WTC11 (cell line): ENCODE data around the gene TFF2.

Source experiments
- GABPB1 ChIP-seq: sonication (generic); formaldehyde crosslinking; IDR thresholded peaks from 2 replicates; pipeline ENCODE4 v1.8.1; 2023; ENCODE audit warnings: mild to moderate bottlenecking, missing genetic modification reagents
- KAT7 ChIP-seq: sonication (generic); formaldehyde crosslinking; IDR thresholded peaks from 2 replicates; pipeline ENCODE4 v1.8.1; 2023; ENCODE audit warnings: missing genetic modification reagents, mild to moderate bottlenecking, borderline replicate concordance
- NFE2L1 ChIP-seq: sonication (generic); formaldehyde crosslinking; IDR thresholded peaks from 2 replicates; pipeline ENCODE4 v1.8.1; 2023; ENCODE audit warnings: missing genetic modification reagents
- SMAD4 ChIP-seq: sonication (generic); formaldehyde crosslinking; IDR thresholded peaks from 2 replicates; pipeline ENCODE4 v1.8.0; 2022; ENCODE audit warnings: mild to moderate bottlenecking, missing genetic modification reagents
- ZBTB21 ChIP-seq: sonication (generic); formaldehyde crosslinking; IDR thresholded peaks from 2 replicates; pipeline ENCODE4 v1.8.1; 2023; ENCODE audit warnings: mild to moderate bottlenecking, missing genetic modification reagents, borderline replicate concordance
- ZNF121 ChIP-seq: sonication (generic); formaldehyde crosslinking; IDR thresholded peaks from 2 replicates; pipeline ENCODE4 v1.8.0; 2023; ENCODE audit warnings: missing genetic modification reagents
- TF ChIP-seq, protein P1 (sequence below): fragments of 200-600 bp; IDR thresholded peaks from 2 replicates; pipeline ENCODE4 v1.8.0; 2022; ENCODE audit warnings: antibody characterized with exemption
- TF ChIP-seq, protein P2 (sequence below): sonication (generic); formaldehyde crosslinking; IDR thresholded peaks from 2 replicates; pipeline ENCODE4 v1.8.1; 2022; ENCODE audit warnings: low read depth, mild to moderate bottlenecking, moderate library complexity, missing genetic modification reagents, borderline replicate concordance
- TF ChIP-seq, protein P3 (sequence below): sonication (generic); formaldehyde crosslinking; IDR thresholded peaks from 2 replicates; pipeline ENCODE4 v1.8.0; 2022; ENCODE audit warnings: mild to moderate bottlenecking, missing genetic modification reagents
- TF ChIP-seq, protein P4 (sequence below): sonication (generic); formaldehyde crosslinking; conservative IDR thresholded peaks from 2 replicates; pipeline ENCODE4 v1.8.1; 2022; ENCODE audit warnings: mild to moderate bottlenecking, missing genetic modification reagents
- TF ChIP-seq, protein P5 (sequence below): sonication (generic); formaldehyde crosslinking; IDR thresholded peaks from 2 replicates; pipeline ENCODE4 v1.8.1; 2023; ENCODE audit warnings: mild to moderate bottlenecking, missing genetic modification reagents, moderate library complexity
- TF ChIP-seq, protein P6 (sequence below): sonication (generic); formaldehyde crosslinking; IDR thresholded peaks from 2 replicates; pipeline ENCODE4 v1.8.1; 2022; ENCODE audit warnings: low read depth, missing genetic modification reagents, borderline replicate concordance
- TF ChIP-seq, protein P7 (sequence below): fragments of 250-450 bp; sonication (Bioruptor Pico); IDR thresholded peaks from 2 replicates; pipeline ENCODE4 v1.9.0; 2021; ENCODE audit warnings: mild to moderate bottlenecking, borderline replicate concordance

DNA sequence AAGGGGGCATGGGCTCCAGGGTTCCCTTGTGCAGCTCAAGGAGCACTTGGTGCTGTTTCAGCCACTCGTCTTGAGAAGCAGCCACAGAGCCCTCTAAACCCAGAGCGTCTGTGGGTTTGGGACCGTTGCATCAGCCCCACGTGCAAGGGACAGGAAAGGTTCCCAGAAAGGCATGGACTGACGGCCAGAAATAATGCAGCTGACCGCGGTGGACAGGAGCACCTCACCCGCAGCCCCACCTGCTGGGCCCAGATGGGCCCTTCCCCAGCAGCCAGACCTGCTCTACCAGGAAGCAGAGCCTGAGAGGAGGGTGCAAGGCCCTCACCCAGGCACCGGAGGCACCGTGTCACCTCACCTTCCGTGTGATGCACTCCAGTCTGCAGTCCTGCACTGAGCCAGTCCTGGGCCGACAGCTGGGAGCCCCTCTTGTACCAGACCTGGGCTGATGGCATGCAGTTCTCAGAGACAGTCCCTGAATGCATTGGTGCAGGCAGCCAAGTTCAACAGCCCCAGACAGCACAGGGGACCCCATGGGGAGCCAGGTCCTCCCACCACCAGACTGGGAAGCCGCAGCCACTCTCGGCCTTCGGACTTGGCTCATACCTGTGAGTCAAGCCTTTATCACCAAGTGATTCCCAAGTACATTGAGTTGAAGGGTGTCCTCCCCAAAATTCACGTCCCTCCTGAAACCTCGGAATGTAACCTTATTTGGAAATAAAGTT is 30.8 kb downstream of the TFF2 start:
- TF ChIP-seq, protein P1, sequence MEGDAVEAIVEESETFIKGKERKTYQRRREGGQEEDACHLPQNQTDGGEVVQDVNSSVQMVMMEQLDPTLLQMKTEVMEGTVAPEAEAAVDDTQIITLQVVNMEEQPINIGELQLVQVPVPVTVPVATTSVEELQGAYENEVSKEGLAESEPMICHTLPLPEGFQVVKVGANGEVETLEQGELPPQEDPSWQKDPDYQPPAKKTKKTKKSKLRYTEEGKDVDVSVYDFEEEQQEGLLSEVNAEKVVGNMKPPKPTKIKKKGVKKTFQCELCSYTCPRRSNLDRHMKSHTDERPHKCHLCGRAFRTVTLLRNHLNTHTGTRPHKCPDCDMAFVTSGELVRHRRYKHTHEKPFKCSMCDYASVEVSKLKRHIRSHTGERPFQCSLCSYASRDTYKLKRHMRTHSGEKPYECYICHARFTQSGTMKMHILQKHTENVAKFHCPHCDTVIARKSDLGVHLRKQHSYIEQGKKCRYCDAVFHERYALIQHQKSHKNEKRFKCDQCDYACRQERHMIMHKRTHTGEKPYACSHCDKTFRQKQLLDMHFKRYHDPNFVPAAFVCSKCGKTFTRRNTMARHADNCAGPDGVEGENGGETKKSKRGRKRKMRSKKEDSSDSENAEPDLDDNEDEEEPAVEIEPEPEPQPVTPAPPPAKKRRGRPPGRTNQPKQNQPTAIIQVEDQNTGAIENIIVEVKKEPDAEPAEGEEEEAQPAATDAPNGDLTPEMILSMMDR = no peak
- TF ChIP-seq ZBTB21 (CRISPR knock-in tag) (no peak), ZNF121 (CRISPR knock-in tag) (no peak), GABPB1 (no peak), KAT7 (CRISPR knock-in tag) (no peak), NFE2L1 (CRISPR knock-in tag) (no peak), SMAD4 (CRISPR knock-in tag) (no peak)
- TF ChIP-seq, protein P2, sequence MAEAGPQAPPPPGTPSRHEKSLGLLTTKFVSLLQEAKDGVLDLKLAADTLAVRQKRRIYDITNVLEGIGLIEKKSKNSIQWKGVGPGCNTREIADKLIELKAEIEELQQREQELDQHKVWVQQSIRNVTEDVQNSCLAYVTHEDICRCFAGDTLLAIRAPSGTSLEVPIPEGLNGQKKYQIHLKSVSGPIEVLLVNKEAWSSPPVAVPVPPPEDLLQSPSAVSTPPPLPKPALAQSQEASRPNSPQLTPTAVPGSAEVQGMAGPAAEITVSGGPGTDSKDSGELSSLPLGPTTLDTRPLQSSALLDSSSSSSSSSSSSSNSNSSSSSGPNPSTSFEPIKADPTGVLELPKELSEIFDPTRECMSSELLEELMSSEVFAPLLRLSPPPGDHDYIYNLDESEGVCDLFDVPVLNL = no peak
- TF ChIP-seq, protein P3, sequence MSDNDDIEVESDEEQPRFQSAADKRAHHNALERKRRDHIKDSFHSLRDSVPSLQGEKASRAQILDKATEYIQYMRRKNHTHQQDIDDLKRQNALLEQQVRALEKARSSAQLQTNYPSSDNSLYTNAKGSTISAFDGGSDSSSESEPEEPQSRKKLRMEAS = no peak
- TF ChIP-seq, protein P4, sequence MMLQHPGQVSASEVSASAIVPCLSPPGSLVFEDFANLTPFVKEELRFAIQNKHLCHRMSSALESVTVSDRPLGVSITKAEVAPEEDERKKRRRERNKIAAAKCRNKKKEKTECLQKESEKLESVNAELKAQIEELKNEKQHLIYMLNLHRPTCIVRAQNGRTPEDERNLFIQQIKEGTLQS (CRISPR knock-in tag) = no peak
- TF ChIP-seq, protein P5, sequence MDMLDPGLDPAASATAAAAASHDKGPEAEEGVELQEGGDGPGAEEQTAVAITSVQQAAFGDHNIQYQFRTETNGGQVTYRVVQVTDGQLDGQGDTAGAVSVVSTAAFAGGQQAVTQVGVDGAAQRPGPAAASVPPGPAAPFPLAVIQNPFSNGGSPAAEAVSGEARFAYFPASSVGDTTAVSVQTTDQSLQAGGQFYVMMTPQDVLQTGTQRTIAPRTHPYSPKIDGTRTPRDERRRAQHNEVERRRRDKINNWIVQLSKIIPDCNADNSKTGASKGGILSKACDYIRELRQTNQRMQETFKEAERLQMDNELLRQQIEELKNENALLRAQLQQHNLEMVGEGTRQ = no peak
- TF ChIP-seq, protein P6, sequence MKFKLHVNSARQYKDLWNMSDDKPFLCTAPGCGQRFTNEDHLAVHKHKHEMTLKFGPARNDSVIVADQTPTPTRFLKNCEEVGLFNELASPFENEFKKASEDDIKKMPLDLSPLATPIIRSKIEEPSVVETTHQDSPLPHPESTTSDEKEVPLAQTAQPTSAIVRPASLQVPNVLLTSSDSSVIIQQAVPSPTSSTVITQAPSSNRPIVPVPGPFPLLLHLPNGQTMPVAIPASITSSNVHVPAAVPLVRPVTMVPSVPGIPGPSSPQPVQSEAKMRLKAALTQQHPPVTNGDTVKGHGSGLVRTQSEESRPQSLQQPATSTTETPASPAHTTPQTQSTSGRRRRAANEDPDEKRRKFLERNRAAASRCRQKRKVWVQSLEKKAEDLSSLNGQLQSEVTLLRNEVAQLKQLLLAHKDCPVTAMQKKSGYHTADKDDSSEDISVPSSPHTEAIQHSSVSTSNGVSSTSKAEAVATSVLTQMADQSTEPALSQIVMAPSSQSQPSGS (CRISPR knock-in tag) = no peak
- TF ChIP-seq, protein P7, sequence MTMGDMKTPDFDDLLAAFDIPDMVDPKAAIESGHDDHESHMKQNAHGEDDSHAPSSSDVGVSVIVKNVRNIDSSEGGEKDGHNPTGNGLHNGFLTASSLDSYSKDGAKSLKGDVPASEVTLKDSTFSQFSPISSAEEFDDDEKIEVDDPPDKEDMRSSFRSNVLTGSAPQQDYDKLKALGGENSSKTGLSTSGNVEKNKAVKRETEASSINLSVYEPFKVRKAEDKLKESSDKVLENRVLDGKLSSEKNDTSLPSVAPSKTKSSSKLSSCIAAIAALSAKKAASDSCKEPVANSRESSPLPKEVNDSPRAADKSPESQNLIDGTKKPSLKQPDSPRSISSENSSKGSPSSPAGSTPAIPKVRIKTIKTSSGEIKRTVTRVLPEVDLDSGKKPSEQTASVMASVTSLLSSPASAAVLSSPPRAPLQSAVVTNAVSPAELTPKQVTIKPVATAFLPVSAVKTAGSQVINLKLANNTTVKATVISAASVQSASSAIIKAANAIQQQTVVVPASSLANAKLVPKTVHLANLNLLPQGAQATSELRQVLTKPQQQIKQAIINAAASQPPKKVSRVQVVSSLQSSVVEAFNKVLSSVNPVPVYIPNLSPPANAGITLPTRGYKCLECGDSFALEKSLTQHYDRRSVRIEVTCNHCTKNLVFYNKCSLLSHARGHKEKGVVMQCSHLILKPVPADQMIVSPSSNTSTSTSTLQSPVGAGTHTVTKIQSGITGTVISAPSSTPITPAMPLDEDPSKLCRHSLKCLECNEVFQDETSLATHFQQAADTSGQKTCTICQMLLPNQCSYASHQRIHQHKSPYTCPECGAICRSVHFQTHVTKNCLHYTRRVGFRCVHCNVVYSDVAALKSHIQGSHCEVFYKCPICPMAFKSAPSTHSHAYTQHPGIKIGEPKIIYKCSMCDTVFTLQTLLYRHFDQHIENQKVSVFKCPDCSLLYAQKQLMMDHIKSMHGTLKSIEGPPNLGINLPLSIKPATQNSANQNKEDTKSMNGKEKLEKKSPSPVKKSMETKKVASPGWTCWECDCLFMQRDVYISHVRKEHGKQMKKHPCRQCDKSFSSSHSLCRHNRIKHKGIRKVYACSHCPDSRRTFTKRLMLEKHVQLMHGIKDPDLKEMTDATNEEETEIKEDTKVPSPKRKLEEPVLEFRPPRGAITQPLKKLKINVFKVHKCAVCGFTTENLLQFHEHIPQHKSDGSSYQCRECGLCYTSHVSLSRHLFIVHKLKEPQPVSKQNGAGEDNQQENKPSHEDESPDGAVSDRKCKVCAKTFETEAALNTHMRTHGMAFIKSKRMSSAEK (CRISPR knock-in tag) = no peak
